HTERT RPE-1 (cell line): ENCODE results near the gene SRSF4.
"Not testable (repeated sequence)": the region's sequence is repeated elsewhere in the genome, so short reads cannot be mapped to it uniquely, and the experiment has no call there.

Source experiments
- in situ Hi-C: fragments of 300-500 bp; cut with MboI; formaldehyde crosslinking; loops from 4 replicates; pipeline ENCODE4 v1.14.3; 2020; ENCODE audit warnings: low sequenced_read_pairs

Gene SRSF4

GRCh38 chr1:29167904-29168303 lies 13.8 kb downstream of the SRSF4 start:
- in situ Hi-C loops, result no loop called here

DNA sequence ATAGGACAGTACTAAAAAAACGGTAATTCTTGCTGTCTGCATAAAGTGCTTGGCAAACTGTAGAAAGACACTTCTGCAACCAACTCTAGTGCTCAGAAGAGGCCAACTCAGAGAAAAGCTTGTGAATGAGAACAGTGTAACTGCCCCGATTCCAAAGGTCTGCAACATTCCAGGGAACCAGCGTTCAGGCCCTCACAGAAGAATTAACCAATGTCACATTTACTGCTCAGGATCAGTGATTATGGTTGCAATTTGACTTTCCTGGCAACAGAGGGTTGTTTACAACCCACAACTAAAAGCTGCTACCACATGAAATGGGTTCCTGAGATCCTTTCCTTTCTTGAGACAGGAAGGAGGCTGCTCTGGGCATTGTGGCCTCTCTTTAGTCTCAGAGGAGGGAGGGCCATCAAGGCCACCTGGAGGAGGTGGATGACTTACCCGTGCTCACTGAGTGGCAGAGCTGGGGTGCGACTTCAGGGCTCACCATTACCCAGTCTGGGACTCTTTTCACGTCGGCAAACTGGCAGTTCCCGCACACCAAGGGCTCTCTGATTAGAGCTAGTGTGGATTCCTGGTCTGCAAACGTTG lies 15.3 kb downstream of the SRSF4 start:
- in situ Hi-C loops, result no loop called here

DNA sequence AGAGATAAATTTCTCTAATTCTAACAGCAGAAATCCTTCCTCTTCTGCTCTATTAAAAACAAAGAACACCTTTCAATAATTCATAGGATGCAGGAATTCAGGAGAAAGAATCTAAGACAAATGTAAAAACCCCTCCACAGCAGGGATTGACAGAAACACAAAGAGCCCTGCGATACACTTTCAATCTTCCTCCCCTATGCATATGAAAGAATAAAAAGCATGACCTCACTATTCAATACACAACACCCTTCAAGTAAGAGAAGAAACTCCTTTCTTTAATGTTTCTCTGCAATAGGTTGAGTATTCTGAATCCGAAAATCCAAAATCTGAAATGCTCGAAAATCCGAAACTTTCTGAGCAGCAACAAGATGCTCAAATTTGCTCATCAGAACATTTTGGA lies 17.1 kb downstream of the SRSF4 start:
- in situ Hi-C loops, result no loop called here

- in situ Hi-C loops, result no loop called here
These were observed 19.1 kb downstream of the SRSF4 start for GRCh38 chr1:29162476-29163138.

- in situ Hi-C loops, result no loop called here
These were observed 19.7 kb downstream of the SRSF4 start for GRCh38 chr1:29162025-29162424.

- in situ Hi-C loops, result no loop called here
These were observed 21.9 kb downstream of the SRSF4 start for GRCh38 chr1:29159773-29160172.

- in situ Hi-C loops, result no loop called here
These were observed 24.5 kb downstream of the SRSF4 start for GRCh38 chr1:29157269-29157601.

DNA sequence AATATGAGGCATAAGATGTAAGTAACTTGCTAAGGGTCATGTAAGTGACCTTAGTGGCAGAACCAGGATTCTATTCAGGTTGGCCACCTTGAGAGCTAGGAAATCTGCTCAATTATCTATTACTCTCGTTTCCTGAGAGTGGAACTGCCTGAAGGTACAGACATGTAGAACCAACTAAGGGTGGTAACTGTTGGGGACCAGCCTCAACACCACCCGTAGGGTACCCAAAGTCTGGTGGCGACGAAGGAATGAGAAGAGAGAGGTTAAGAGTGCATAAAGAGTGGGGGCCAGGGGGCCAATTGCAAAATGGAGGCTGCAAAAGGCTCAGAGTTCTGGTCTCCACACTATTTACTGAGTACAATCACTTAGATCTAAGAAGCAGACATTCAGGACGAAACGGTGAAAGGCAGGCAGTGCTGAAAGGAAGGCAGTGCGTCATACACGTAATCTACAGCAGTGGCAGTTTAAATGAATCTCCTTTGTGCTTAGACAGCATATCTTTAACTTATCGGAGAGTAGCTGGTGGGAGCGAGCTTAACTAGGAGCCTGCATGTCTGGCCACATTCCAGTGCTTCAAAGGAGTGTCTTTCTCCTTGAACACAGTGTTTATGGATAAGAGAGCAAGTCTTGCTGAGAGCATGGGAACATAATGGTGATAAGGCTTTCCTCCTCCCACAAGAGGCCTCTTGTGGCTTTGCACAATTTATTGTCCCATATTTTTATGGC lies 25.0 kb downstream of the SRSF4 start:
- in situ Hi-C loops, result no loop called here

DNA sequence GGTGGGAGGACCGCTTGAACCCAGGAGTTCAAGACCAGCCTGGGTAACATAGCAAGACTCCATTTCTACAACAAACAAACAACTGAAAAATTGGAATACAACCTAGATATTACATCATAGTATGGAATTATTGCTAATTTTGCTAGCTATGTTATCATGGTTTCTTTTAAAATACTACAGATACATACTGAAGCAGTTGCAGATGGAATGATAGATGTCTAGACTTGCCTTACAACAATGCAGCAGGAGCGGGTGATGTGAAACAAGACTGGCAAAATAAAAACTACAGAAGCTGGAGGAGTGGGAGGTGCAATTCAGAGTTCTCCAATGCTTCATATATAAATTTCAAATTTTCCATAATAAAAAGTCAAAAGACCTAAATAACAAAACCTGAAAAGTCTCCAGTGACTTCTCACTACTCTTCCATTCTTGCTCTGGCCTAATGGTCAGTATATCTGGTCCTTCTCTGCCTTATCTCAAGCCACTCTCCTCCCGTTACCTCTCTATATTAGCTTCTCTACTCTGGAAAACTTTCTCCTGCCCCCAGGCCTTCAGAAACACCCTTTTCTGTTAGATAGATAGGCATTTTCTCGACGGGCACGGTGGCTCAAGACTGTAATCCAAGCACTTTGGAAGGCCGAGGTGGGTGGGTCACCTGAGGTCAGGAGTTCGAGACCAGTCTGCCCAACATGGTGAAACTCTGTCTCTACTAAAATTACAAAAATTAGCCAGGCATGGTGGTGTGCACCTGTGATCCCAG lies 29.5 kb downstream of the SRSF4 start:
- in situ Hi-C loops, result no loop called here

DNA sequence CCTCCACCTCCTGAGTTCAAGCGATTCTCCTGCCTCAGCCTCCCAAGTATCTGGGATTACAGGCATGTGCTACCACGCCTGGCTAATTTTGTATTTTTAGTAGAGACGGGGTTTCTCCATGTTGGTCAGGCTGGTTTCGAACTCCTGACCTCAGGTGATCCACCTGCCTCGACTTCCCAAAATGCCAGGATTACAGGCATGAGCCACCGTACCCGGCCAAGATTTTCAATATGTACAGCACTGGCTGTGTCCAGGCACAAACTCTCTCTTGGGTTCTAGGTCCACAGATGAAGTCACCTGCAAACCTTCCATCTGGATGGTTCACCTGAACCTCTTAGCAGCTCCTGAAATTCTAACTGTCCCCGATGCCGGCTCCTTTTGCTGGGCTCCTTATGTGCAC lies 31.4 kb downstream of the SRSF4 start:
- in situ Hi-C loops, result not testable (repeated sequence)

DNA sequence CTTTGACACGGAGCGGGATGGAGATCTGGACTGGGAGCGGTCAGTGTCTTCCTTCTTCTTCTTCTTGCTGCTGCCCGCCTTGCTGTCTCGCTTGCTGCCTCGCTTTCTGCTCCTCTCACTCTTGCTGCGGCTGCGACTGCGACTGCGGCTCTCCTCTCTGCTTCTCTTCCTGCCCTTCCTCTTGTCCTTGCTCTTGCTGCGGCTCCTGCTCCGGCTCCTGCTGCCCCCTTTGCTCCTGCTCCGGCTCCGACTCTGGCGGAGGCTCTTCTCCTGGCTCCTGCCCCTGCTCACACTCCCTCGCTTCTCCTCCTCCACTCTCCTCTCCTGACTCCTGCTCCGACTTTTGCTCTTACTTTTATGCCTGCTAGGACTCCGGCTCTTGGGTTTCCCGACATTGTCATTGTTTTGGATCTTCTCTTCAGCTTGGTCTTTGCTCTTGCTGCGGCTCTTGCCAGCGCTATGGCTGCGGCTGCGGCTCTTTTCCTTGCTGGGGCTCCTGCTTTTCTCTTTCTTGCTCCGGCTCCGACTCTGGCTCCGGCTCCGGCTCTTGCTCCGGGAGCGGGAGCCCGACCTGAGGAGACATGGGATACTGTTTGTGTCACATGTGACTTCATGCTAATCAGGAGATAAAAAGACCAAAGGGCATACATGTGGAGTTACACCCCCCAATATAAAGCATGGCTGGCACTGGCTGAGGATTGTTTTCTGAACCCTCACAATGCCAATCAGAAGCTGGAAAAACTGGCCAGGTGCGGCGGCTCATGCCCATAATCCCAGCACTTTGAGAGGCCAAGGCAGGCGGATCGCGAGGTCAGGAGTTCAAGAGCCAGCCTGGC lies 32.8 kb downstream of the SRSF4 start:
- in situ Hi-C loops, result no loop called here

- in situ Hi-C loops, result no loop called here
These were observed 35.8 kb downstream of the SRSF4 start for GRCh38 chr1:29145739-29146437.

DNA sequence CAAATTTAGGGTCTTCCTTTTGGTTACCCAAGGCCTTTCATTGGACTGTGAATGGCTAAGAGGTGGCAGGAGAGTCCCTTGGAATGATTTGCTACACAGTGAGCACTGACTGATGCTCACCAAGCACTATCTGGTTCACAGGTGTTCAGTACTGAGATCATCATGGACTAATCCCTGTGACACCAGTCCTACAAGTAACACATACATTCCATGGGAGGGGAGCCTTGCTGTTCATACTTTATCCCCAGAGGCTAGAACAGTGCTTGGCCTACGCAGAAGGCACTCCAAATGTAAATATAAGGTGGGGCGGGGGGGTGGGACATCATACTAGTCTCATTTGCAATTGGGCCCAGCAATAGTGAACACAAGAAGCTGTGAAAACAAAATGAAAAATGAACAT lies 37.5 kb downstream of the SRSF4 start:
- in situ Hi-C loops, result no loop called here

DNA sequence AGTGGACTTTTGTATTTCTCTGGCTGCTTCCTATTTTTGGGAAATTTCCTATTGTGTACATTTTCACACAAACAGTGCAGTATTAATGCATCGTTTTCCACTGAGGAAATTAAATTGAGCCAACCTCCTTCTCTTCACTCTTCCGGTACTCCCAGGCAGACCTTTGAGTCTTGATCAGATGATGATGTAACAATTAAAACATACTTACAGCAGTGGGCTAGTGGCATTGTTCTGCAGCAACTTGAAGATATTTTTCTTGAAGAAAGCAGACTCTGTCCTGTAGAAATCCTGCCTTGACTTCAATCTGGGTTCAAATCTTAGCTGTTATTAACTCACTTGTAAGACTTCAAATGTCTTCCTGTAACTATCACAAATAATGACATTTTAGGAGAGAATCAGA lies 39.0 kb downstream of the SRSF4 start:
- in situ Hi-C loops, result no loop called here

GRCh38 chr1:29136391-29136915 lies 45.2 kb downstream of the SRSF4 start:
- in situ Hi-C loops, result no loop called here

GRCh38 chr1:29134695-29135028 lies 47.0 kb downstream of the SRSF4 start:
- in situ Hi-C loops, result no loop called here

GRCh38 chr1:29133861-29134694 lies 47.6 kb downstream of the SRSF4 start:
- in situ Hi-C loops, result no loop called here

DNA sequence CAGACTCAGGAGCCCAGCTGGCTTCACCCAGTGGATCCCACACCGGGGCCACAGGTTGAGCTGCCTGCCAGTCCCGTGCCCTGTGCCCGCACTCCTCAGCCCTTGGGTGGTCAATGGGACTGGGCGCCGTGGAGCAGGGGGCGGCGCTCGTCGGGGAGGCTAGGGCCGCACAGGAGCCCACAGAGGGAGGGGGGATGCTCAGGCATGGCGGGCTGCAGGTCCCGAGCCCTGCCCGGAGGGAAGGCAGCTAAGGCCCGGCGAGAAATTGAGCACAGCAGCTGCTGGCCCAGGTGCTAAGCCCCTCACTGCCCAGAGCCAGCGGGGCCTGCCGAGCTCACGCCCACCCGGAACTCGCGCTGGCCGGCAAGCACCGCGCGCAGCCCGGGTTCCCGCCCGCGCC lies 50.6 kb downstream of the SRSF4 start:
- in situ Hi-C loops, result not testable (repeated sequence)

- in situ Hi-C loops, result no loop called here
These were observed 51.8 kb downstream of the SRSF4 start for GRCh38 chr1:29129916-29130315.
